MG63 (cell line): ENCODE data around the gene ZNF524. TPM values are rescaled to one million over a fixed set of nuclear protein-coding genes. Genes with fewer than 3 reads are reported as not detected.

ENCODE experiments used
- DNase-seq: peaks from one replicate; pipeline ENCODE4 v3.0.0-alpha.2; 2020
- H3K27me3 ChIP-seq: fragments of 250-450 bp; sonication (Bioruptor Pico); 2 replicates; pipeline ENCODE4 v1.5.1; 2020; ENCODE audit warnings: mild to moderate bottlenecking, moderate library complexity
- H3K36me3 ChIP-seq: fragments of 250-450 bp; sonication (Bioruptor Pico); 2 replicates; pipeline ENCODE4 v1.5.1; 2020; ENCODE audit warnings: mild to moderate bottlenecking, moderate library complexity
- H3K4me3 ChIP-seq: fragments of 250-450 bp; sonication (Bioruptor Pico); 2 replicates; pipeline ENCODE4 v1.5.1; 2020; ENCODE audit warnings: mild to moderate bottlenecking, moderate library complexity
- H3K9me3 ChIP-seq: fragments of 250-450 bp; sonication (Bioruptor Pico); 2 replicates; pipeline ENCODE4 v1.5.1; 2020; ENCODE audit warnings: mild to moderate bottlenecking, moderate library complexity
- total RNA-seq: library from RNA; depleted of rRNA; stranded (reverse); fragments of >200 nt; shearing (Covaris generic); gene quantifications from 2 replicates; pipeline ENCODE4 v1.2.3, GENCODE V29; 2014; ENCODE audit warnings: low replicate concordance

The ZNF524 gene
- total RNA-seq, 1 experiment from 2014 or later, result 22.4 TPM

GRCh38 chr19:55606817-55607216 is 6.7 kb downstream of the ZNF524 start:
- Histone ChIP-seq H3K9me3 (peaks cover 7% of the 10 kb centered on the region; the same call in 1 of the 2 replicates), H3K27me3 (no peaks in the 10 kb centered on the region), H3K4me3 (peak overlapping the region; percentile 80), H3K36me3 (peaks cover 34% of the 10 kb centered on the region)
- DNase-seq, result no peak

DNA sequence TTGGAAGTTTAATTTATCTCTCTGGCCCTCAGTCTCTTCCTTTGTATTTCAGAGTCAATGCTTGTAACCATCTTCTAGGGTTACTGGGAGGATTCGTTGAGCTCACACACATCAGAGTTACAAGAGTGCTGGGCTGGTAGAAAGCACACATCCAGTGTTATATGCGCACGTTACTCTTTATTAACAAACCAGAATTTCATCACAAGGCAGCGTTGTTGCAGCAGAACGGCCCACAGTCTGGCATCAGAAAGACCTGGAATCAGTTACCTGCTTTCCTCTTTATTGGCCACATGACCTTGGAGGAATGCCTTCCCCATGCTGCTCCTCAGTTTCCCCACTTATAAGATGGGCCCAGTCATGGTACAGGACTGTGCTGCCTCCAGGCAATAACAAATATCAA is 9.2 kb downstream of the ZNF524 start:
- no peak for DNase-seq
- H3K4me3 ChIP-seq, result no peak overlapping the region
- H3K36me3 ChIP-seq, result peaks cover 37% of the 10 kb centered on the region
- H3K9me3 ChIP-seq, result peaks cover 7% of the 10 kb centered on the region; the same call in 1 of the 2 replicates
- H3K27me3 ChIP-seq, result no peaks in the 10 kb centered on the region

- Histone ChIP-seq H3K9me3 (peaks cover 7% of the 10 kb centered on the region; the same call in 1 of the 2 replicates), H3K4me3 (no peak overlapping the region), H3K27me3 (no peaks in the 10 kb centered on the region), H3K36me3 (peaks cover 46% of the 10 kb centered on the region)
- DNase-seq, result no peak
Measured at GRCh38 chr19:55611300-55611982, 11.4 kb downstream of the ZNF524 start.

DNA sequence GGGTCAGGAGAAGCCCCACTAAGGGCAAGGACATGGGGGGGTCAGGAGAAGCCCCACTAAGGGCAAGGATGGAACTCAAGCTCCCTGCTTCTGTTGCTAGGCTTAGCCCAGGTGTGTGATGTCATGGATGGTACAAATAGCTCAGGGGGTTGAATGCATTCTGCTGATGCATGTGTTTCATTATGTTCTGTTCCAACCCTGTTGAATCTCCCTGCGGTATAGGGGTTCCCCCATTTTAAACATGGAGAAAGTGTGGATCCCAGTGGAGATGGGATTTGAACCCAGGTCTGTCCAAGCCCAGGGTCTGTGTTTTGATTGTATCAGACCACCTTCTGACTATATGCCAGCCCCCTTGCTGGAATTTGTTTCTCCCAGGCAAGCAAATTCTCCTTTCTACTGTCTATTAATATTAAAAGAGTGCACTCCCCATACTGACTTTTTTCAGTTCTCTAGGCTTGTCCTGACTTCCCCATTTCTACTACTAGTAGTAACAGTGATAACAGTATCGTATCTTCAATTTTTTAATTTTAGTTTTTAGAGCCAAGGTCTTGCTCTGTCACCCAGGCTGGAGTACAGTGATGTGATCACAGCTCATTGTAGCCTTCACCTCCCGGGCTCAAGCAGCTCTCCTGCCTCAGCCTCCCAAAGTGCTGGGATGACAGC is 12.0 kb downstream of the ZNF524 start:
- Histone ChIP-seq H3K36me3 (peaks cover 43% of the 10 kb centered on the region), H3K9me3 (peaks cover 7% of the 10 kb centered on the region; the same call in 1 of the 2 replicates), H3K4me3 (no peak overlapping the region), H3K27me3 (no peaks in the 10 kb centered on the region)
- no peak for DNase-seq

GRCh38 chr19:55613396-55613795 is 13.3 kb downstream of the ZNF524 start:
- H3K27me3 ChIP-seq, result no peaks in the 10 kb centered on the region
- peaks cover 7% of the 10 kb centered on the region; the same call in 1 of the 2 replicates for H3K9me3 ChIP-seq
- peaks cover 53% of the 10 kb centered on the region for H3K36me3 ChIP-seq
- H3K4me3 ChIP-seq, result no peak overlapping the region
- no peak for DNase-seq

- DNase-seq, result no peak
- H3K4me3 ChIP-seq, result no peak overlapping the region
- peaks cover 45% of the 10 kb centered on the region for H3K36me3 ChIP-seq
- peaks cover 7% of the 10 kb centered on the region; the same call in 1 of the 2 replicates for H3K9me3 ChIP-seq
- H3K27me3 ChIP-seq, result no peaks in the 10 kb centered on the region
Measured at GRCh38 chr19:55613930-55614710, 14.0 kb downstream of the ZNF524 start.

GRCh38 chr19:55614711-55615542 is 14.8 kb downstream of the ZNF524 start:
- no peak for DNase-seq
- Histone ChIP-seq H3K36me3 (peaks cover 37% of the 10 kb centered on the region), H3K4me3 (no peak overlapping the region), H3K27me3 (no peaks in the 10 kb centered on the region), H3K9me3 (peaks cover 1% of the 10 kb centered on the region; the same call in 1 of the 2 replicates)

DNA sequence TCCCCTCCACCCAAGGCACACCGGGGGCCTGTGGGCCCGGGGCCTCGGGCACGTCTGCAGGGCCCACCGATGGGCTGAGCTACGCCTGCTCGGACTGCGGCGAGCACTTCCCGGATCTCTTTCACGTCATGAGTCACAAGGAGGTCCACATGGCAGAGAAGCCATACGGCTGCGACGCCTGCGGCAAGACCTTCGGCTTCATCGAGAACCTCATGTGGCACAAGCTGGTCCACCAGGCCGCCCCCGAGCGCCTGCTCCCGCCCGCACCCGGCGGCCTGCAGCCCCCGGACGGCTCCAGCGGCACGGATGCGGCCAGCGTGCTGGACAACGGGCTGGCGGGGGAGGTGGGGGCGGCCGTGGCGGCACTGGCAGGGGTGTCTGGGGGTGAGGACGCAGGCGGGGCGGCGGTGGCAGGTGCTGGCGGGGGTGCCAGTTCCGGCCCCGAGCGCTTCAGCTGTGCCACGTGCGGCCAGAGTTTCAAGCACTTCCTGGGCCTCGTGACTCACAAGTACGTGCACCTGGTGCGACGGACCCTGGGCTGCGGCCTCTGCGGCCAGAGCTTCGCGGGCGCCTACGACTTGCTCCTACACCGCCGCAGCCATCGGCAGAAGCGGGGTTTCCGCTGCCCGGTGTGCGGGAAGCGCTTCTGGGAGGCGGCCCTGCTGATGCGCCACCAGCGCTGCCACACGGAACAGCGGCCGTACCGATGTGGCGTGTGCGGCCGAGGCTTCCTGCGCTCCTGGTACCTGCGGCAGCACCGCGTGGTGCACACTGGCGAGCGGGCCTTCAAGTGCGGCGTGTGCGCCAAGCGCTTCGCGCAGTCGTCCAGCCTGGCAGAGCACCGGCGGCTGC is 15.7 kb downstream of the ZNF524 start:
- Histone ChIP-seq H3K4me3 (no peak overlapping the region), H3K27me3 (no peaks in the 10 kb centered on the region), H3K9me3 (no peaks in the 10 kb centered on the region), H3K36me3 (peaks cover 33% of the 10 kb centered on the region)
- no peak for DNase-seq

DNA sequence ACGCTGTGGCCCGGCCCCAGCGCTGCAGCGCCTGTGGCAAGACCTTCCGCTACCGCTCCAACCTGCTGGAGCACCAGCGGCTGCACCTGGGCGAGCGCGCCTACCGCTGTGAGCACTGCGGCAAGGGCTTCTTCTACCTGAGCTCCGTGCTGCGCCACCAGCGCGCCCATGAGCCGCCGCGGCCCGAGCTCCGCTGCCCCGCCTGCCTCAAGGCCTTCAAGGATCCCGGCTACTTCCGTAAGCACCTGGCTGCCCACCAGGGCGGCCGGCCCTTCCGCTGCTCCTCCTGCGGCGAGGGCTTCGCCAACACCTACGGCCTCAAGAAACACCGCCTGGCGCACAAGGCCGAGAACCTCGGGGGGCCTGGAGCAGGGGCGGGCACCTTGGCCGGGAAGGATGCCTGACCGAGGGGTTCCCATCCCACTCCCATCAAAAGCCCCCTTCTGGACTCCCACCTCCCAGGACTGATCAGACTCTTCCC is 16.3 kb downstream of the ZNF524 start:
- no peak for DNase-seq
- peaks cover 31% of the 10 kb centered on the region for H3K36me3 ChIP-seq
- no peak overlapping the region for H3K4me3 ChIP-seq
- H3K27me3 ChIP-seq, result no peaks in the 10 kb centered on the region
- H3K9me3 ChIP-seq, result no peaks in the 10 kb centered on the region

DNA sequence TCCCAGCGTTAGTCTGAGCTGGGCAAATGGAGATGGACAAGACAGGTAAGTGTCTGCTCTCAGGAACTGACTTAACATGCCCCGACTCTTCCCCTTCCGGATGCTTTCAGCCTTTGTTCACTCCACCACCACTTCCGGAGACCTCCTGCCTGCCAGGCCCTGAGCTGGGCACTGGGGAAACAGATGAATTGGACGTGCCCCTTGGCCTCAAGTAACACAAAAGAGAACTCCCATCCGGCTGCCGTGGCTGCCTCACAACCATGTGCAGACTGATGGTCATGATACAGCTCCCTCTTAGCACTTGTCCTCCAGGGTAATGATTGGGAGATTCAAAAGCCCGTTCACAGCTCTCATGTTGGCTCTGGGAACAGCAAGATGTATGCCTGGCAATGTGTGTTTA is 17.3 kb downstream of the ZNF524 start:
- no peaks in the 10 kb centered on the region for H3K27me3 ChIP-seq
- no peak for DNase-seq
- H3K4me3 ChIP-seq, result no peak overlapping the region
- H3K9me3 ChIP-seq, result no peaks in the 10 kb centered on the region
- peaks cover 33% of the 10 kb centered on the region for H3K36me3 ChIP-seq

GRCh38 chr19:55618426-55618825 is 18.3 kb downstream of the ZNF524 start:
- Histone ChIP-seq H3K9me3 (no peaks in the 10 kb centered on the region), H3K36me3 (peaks cover 30% of the 10 kb centered on the region), H3K4me3 (no peak overlapping the region), H3K27me3 (no peaks in the 10 kb centered on the region)
- DNase-seq, result no peak

- no peak for DNase-seq
Measured at GRCh38 chr19:55619286-55619685, 19.2 kb downstream of the ZNF524 start.

DNA sequence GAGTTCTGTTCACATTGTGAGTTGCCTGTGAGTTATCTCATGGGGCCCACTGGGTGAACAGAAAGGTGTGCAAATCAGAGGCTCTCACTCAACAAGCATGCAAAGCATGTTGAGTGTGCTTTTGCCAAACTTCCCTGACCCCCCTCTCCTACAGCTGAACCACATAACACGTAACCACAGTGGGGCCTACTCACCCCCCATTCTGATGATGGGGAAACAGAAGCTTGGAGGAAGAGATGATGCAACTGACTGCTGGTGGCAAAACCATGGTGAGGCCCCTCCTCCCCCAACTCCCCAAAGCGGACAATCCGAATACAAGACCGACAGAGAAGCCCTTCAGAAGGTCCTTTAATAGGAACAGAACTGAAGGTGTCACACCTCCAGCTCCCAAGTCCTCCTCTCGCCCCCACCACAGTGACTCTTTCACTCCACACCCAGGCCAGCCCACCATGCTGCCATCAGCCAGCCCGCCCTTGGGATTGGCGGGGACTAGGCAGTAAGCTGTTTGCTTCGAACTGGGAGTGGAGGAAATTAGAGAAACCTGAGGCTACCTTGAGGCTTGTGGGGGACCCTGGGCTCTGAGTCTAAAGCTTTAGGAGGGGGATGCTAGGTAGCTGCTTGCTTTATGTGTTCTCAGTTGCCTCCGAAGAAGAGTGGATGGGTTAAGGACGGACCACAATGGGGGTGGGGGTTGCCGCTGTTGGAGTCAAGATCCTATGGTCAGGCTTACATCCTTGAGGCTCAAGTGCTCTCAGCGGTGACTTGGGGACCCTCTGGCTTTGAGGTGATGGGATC is 20.5 kb downstream of the ZNF524 start:
- Histone ChIP-seq H3K27me3 (no peaks in the 10 kb centered on the region), H3K36me3 (peaks cover 27% of the 10 kb centered on the region), H3K9me3 (no peaks in the 10 kb centered on the region), H3K4me3 (no peak overlapping the region)
- no peak for DNase-seq

More at GRCh38 chr19:55619286-55619685, 19.2 kb downstream of the ZNF524 start:
- no peaks in the 10 kb centered on the region for H3K27me3 ChIP-seq
- peaks cover 30% of the 10 kb centered on the region for H3K36me3 ChIP-seq
- H3K9me3 ChIP-seq, result no peaks in the 10 kb centered on the region
- H3K4me3 ChIP-seq, result no peak overlapping the region

- Histone ChIP-seq H3K9me3 (no peaks in the 10 kb centered on the region), H3K4me3 (no peak overlapping the region), H3K36me3 (peaks cover 22% of the 10 kb centered on the region), H3K27me3 (no peaks in the 10 kb centered on the region)
- DNase-seq, result no peak
Measured at GRCh38 chr19:55621205-55621672, 21.2 kb downstream of the ZNF524 start.
